Raji (cell line): Measurements from ENCODE around the gene DUS1L.

ENCODE experiments used
- POLR2A ChIP-seq: IDR thresholded peaks from 2 replicates; pipeline ENCODE4 v1.6.1; 2011; ENCODE audit warnings: low read depth, low read length, control low read depth; ENCODE audit not compliant: insufficient read depth

The DUS1L gene

DNA sequence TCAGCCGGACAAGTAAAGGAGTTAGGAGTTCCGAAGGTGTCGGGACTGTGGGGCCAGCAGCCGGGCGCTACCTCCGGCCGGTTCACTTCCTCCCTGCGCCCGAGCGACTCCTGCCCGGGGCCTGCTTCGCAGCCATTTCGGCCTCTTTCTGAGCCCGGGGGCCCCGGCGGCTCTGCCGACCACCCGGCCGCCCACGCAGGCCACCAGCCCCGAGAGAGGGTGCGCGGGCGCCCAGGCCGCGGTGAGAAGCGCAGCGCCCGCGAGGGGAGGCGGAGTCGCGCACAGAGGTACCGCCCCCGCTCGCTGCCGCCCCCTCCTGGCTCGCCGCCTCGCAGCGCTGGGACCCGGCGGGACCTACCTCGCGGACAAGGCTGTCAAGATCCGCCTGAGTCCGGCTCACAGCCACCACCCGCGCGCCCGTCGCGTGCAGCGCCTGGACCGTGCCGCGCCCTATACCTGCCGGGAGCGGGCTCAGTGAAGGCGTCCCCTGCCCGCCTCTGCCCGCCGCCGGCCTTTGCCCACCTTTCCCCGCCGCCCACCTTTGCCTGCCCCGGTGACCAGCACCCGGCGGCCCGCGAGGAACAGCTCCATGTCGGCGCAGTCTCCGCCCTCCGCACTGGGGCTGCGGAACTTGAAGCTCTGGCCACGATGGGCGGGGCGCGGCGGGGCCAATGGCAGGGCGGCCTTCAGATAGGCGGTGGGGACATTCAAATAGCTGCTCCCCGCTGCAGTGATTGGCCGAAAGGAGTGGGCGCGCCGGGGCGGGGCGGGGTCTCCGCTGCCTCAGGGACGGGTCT, 28.3 kb downstream of the DUS1L start, which contains the start of gene DCXR:
TSS of gene DCXR (minus strand) at position 606 of the 797 bp plus-strand sequence. CDS start at position 591, 15 bp downstream.
- TF ChIP-seq POLR2A = peak; percentile 97

DNA sequence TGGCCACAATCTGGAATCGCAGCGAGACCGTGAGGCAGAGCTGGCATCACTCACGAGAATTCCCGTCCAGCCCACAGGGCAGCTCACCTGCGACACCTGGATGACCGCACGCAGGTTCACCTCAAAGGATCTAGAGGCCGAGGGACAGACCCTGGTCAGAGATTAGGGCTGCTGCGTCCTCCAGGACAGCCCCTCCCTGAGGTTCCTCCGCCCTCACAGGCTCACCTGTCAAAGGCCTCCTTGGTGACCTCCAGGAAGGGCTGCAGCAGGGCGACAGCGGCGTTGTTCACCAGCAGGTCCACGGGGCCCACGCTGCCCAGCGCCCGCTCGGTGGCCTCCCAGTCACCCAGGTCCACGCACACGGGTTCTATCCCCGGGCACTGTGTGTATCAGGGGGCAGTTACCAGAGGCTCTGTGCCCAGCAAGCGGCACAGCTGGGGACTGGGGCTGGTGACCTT, 28.9 kb downstream of the DUS1L start:
- TF ChIP-seq POLR2A = no peak

DNA sequence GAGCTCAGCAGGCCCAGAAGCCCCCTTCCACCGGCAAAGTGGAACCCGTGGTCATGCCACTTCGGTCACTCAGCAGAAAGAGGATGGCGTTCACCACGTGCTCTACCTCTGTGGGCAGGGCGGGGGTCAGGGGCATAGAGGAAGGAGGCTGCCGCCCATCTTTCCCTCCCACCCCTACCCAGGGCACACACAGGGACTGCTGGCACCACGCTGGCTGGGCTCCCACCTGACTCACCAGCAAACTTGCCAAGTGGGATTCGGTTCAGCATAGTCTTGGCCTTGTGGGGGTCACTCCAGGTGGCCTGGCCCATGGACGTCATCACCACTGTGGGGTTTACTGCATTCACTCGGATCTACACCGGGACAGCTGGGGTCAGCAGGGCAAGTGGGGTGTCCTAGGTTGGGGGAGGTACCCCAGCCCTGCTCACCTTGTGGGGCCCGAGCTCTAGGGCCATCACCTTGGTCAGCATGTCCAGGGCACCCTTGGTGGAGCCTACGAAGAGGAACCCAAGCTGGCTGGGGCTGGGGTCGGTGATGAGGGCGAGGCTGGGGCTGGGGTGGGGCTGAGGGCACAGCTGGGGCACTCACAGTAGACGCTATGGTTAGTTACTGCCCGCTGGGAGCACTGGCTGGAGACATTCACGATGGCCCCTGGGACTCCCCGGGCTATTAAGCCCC, 29.5 kb downstream of the DUS1L start:
- TF ChIP-seq POLR2A = 0 out of 2 replicates have a peak, but pooled peaks have one; percentile 15

DNA sequence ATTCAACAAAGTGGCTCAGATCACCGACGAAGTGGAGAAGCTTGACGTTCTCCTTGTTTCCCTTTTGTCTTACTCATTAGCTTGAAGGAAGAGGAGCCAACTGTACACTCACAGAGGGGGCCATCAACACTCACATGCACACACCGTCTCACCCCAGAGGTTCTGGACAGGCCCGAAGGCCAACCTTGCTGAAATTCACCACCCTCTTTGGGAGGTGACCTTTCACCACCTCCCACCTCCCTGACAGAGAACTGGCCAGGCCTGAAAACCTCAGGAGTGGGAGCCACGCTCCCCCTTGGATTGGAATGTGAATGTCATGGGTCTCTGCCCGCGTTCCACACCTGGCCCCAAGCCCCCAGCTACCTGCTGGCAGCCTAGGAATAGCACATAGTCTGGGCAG, 30.1 kb downstream of the DUS1L start:
- no peak for TF ChIP-seq POLR2A

DNA sequence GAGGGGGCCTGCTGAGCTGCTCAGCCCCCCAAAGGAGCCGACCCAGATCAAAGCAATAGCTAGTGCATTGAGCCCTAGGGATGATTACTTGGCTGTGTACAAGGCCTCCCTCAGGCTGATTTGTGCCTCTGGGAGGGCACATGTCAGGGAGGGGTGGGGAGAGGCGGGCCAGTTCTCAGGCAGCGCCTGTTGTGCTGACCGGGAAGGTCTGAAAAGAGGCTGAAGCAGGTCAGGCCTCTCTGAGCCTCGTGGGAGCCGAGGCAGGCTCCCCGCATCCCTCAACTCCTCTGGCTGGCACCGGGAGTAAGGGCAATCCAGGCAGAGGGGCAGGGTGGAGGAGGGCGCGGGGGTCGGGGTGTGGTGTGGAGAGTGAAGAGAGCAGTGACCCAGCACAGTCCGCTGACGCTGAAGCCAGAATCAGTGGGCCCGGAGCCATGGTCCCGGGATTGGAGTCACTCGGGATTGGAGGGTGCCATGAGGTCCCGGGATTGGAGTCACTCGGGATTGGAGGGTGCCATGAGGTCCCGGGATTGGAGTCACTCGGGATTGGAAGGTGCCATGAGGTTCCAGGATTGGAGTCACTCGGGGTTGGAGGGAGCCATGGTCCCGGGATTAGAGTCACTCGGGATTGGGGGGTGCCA, 31.1 kb downstream of the DUS1L start:
- TF ChIP-seq POLR2A = no peak

DNA sequence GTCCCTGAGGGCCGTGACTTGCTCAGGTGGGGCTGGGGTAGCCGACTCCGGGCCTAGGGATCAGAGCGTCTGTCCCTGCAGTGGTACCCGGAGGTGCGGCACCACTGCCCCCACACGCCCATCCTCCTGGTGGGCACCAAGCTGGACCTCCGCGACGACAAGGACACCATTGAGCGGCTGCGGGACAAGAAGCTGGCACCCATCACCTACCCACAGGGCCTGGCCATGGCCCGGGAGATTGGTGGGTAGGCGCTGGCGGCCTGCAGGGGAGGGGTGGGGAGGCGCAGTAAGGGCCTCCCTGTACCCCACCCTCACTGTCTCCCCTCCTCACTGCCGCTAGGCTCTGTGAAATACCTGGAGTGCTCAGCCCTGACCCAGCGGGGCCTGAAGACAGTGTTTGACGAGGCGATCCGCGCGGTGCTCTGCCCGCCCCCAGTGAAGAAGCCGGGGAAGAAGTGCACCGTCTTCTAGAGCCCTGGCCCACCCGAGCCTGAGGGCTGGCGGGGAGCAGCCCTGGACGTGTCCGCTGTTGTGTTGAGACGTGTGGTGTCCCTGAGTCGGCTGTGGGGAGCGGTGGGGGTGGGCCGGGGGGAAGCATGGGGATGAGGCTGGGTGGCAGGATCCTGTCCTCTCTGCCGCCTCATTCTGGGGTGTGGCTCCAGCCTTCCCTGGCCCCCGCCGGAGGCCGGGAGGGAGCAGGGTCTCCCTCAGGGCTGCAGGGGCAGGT, 32.1 kb downstream of the DUS1L start:
- TF ChIP-seq POLR2A = no peak

DNA sequence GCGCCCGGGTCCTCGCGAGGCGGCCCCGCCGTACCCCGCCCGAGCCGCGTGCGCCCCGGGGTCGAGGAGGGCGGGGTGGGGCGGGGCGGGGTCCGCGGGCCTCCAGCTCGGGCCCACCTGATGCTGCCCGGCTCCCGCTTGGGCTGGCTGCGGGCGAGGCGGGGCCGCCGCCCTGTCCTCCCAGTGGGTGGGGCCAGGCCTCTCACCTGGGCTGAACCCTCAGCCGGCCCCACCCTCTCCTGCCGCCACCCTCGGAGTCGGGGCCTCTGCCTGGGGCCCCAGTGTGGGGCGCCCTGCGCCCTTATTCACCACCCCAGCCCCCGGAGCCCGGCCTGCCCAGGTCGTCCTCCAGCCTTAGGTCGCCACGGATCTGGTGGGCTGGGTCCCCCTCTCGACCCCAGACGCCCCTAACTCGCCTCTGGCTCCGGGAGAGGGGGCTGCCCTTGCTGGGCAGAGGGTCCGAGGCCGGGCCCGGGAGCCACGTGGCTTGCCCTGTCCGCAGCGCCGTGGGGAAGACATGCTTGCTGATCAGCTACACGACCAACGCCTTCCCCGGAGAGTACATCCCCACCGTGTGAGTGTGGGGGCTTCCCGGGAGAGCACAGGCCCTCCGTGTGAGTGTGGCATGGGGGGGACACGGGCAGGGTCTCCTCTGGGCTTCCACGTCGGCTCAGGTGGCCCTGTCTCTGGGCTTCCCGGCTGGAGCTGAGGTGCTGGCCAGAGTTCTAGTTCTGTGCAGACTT, 33.5 kb downstream of the DUS1L start:
- TF ChIP-seq POLR2A = no peak

DNA sequence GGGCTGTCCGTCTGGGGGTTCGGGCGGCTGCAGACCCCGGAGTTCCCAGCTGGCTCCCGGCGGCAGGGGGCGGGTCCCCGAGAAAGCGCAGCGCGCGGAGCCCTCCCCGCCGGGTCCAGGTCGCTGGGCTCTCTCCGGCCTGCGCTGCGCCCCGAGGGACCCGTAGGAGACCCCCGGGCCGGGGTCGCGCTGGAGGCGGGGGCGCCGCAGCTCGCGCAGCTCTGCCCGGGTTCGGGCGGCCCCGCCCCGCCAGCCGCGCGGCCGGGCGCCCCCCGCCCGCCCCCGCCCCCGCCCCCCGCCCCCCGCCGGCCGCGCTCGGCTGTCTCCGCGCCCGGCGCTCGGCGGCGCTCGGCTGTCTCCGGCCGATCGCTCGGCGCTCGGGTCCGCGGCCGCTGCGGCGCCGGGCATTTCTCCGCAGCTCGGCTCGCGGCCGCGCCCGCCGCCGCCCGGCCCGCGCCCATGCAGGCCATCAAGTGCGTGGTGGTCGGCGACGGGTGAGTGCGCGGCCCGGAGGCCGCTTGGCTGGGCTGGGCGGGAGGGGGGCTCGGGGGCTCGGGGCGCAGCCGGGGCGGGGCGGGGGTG, 34.2 kb downstream of the DUS1L start, which contains the start of gene RAC3:
TSS of gene RAC3 (plus strand) at position 376 of the 582 bp plus-strand sequence. CDS start at position 460, 84 bp downstream.
- no peak for TF ChIP-seq POLR2A

DNA sequence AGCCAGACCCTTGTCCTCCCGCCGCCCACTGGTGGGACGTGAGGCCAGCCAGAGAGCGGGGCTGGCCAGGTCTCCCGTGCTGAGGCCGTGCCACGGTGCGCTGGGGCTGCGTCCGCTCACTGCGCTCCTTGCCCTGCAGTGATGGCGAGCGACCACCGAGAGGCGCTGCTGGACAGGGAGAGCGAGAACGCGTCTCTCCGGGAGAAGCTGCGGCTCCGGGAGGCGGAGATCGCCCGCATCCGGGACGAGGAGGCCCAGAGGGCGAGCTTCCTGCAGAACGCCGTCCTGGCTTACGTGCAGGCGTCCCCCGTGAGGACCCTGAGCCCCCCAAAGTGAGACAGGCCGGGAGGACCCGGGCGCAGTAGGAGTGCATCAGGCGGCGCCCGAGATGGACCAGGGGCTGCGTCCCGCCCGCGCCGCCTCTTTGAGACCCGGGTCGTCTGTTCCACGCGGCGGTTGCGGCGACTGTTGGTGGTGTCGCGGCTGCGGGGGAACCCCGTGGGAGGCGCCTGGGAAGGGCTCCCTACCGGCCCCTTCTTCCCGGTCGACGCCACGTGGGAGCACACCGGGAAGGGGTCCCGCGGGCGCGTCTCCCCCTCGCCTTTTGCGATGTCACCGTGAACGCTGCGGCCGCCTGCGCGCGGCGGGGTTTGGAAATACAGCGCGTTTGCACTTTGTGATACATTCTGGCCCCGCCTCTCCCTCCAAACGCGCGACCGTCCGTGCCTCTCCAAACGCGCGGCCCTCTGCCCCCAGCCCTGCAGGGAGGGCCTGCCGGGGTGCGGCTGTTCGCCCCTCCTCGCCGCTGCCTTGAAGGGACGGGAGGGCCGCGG, 34.9 kb downstream of the DUS1L start:
- no peak for TF ChIP-seq POLR2A

DNA sequence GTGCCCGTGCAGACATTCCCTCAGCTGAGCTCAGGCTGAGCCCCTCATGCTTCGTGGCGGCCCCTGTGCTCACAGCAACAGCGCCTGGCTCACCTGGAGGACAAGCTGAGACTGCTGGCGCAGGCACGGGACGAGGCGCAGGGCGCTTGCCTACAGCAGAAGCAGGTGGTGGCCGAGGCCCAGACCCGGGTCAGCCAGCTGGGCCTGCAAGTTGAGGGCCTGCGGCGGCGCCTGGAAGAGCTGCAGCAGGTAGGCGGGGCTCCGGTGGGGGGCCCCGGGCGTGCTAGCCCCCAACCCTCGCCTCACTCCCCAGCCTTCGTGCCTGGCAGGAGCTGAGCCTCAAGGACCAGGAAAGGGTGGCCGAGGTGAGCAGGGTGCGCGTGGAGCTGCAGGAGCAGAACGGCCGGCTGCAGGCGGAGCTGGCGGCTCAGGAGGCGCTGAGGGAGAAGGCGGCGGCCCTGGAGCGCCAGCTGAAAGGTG, 35.6 kb downstream of the DUS1L start:
- no peak for TF ChIP-seq POLR2A

DNA sequence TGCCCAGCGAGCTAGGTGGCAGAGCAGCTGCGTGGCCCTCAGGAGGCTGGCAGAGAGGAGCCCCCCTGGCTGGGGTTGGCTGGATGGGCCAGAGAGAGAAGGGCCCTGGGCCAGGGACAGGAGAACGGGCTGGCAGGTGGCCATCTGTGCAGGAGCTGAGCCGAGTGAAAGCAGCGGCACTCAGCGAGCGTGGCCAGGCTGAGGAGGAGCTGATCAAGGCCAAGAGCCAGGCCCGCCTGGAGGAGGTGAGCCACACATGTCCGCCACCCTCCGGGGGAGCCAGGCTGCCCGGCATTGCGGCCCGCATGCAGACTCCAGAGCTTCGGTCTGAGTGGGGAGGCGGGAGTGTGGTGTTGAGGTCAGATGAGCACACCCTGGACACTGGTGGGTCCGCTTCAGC, 36.2 kb downstream of the DUS1L start:
- TF ChIP-seq POLR2A = no peak

DNA sequence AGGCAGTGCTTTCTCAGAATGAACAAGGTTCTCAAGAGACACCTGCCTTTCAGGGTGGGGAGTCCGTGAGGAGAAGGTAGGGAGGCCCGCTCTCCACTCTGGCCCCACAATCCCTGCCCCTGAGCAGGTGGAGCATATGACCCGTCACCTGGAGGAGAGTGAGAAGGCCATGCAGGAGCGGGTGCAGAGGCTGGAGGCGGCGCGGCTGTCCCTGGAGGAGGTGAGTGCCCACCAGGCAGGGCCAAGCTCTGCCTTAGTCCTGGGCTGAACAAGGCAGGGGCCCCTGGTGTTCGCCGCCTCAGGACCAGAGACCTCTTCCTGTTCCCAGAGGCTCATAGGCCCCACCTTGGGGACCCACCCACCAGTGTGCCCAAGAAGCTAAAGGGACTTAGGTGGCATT, 36.6 kb downstream of the DUS1L start:
- TF ChIP-seq POLR2A = no peak

DNA sequence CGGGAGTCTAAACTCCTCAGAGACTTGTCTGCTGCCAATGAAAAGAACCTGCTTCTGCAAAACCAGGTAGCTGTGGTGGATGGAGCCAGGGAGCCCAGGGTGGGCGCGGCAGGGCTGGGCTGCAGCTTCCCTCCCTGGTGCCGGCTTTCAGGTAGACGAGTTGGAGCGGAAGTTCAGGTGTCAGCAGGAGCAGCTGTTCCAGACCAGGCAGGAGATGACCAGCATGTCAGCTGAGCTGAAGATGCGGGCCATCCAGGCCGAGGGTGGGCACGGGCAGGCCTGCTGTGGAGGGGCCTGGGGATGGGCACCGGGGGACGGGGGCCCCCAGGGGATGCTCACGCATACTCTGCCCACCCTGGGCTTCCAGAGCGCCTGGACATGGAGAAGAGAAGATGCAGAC, 37.4 kb downstream of the DUS1L start:
- no peak for TF ChIP-seq POLR2A

DNA sequence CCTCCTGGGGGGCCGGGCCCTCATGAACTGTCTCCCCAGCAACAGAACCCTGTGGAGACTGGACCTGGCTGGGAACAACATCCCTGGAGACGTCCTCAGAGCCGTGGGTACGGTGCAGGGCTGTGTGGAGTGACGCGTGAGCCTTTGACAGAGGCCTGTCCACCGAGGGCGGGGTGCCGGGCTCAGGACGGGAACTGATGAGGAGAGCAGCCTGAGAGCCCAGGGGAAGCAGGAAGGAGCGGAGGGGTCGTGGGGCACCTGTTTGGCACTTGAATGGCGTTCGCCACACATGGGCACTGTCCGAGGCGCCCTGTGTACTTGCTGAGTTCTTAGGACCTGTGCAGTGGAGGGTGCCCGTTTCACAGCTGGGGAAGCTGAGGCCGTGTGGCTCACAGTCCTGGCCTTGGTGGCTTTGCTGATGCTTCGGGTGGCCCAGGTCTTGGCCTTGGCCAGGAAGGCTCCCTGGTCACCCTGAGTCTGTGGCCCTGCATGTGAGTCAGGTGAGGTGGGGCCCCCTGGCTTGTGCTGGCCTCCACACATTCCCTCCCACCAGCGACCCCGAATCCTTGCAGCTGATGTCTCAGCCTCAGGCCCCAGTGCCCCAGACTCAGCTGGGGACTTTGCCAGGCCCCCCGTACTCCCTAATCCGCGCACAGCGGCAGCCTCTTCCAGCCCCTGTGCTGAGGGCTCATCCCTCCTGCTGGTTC, 40.0 kb downstream of the DUS1L start:
- TF ChIP-seq POLR2A = no peak
